Fibroblast of the aortic adventitia (primary cell): ENCODE measurements around the gene TRAP1. TPM values are rescaled to one million over a fixed set of nuclear protein-coding genes. Genes with fewer than 3 reads are reported as not detected.

Source experiments
- DNase-seq: peaks from one replicate; pipeline ENCODE4 v3.0.0-alpha.2; 2010; ENCODE audit warnings: low read depth
- H3K4me3 ChIP-seq: 2 replicates; pipeline ENCODE4 v1.5.1; 2011; ENCODE audit warnings: low read depth, mild to moderate bottlenecking, control low read depth, low read length, moderate library complexity
- CTCF ChIP-seq: IDR thresholded peaks from 2 replicates; pipeline ENCODE4 v1.5.1; 2011; ENCODE audit warnings: mild to moderate bottlenecking, low read length, control low read depth, inconsistent platforms; ENCODE audit not compliant: insufficient read depth
- total RNA-seq: library from RNA; depleted of rRNA; stranded (reverse); fragments of >200 nt; gene quantifications from 2 replicates; pipeline ENCODE4 v1.2.3, GENCODE V29; 2012; ENCODE audit warnings: low replicate concordance

TRAP1 gene
- total RNA-seq, 1 donor: 66.0 TPM

- no peak for TF ChIP-seq CTCF
- no peak for DNase-seq
- no peak overlapping the region for H3K4me3 ChIP-seq
These were observed 42.4 kb upstream of the TRAP1 start for GRCh38 chr16:3759736-3760135.

- DNase-seq: no peak
- no peak for TF ChIP-seq CTCF
These were observed 38.8 kb upstream of the TRAP1 start for GRCh38 chr16:3756113-3756512.

GRCh38 chr16:3755249-3755648 is 37.9 kb upstream of the TRAP1 start:
- no peak for TF ChIP-seq CTCF
- no peak overlapping the region for H3K4me3 ChIP-seq
- no peak for DNase-seq

More at GRCh38 chr16:3756113-3756512, 38.8 kb upstream of the TRAP1 start:
- no peak overlapping the region for H3K4me3 ChIP-seq

- no peak for DNase-seq
- TF ChIP-seq CTCF: no peak
- H3K4me3 ChIP-seq: no peak overlapping the region
These were observed 37.4 kb upstream of the TRAP1 start for GRCh38 chr16:3754772-3755171.

DNA sequence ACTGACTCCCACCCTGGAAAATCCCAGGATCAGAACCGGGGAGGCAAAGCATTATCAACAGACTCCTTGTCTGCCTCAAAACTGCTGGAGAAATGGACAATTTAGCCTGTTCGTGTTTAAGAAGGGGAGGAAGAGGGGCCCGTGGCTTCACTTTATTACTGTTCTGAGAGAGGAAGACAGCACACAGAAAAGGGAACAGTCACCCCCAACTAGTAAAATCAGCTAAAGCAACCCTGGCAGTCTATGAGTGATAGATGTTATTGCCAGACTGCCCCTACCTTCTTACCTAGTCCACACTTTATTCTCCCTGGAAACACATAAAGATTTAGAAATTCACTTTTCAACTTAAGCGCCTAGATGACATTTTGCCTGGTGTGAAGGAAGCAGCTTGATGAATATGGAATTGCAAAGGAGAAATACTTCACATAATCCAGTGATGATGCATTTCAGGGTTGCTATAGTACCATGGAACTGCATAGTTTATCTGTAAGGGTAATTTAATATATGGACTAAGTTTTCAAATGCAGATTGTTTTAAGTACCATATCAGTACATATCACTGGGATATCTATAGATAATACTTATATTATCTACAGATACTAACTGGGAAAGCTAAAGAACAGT is 36.9 kb upstream of the TRAP1 start:
- peak; percentile 43 for DNase-seq
- no peak overlapping the region for H3K4me3 ChIP-seq
- no peak for TF ChIP-seq CTCF

DNA sequence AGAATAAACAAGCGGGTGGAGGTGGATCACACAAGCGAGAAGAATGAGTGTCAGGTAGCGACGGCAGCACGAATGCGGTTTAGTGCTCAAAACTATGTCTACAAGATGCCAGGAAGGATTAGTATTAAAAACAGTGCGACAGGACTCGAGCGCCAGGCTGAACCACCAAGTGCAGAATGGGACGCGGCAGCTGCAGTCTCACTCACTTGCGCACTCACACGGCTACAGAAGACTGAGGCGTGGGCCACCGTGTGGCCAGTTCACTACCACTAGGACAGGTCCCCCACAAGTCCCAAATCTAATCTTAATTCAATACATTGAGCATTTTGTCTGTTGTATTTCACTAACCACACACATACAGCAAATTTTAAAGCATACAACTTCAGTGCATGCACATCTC is 35.7 kb upstream of the TRAP1 start:
- no peak overlapping the region for H3K4me3 ChIP-seq
- no peak for TF ChIP-seq CTCF
- DNase-seq: no peak

- TF ChIP-seq CTCF: no peak
- no peak overlapping the region for H3K4me3 ChIP-seq
- DNase-seq: no peak
These were observed 34.6 kb upstream of the TRAP1 start for GRCh38 chr16:3751878-3752277.
